Vagina (tissue), 2 donors: Measurements from ENCODE around the gene LRRC10. TPM values are rescaled to one million over a fixed set of nuclear protein-coding genes. Genes with fewer than 3 reads are reported as not detected.

Experiments
- DNase-seq, 2 donors: peaks; one replicate each; pipeline ENCODE4 v3.0.0-alpha.2; 2017; ENCODE audit errors: extremely low spot score in 2 of 2
- H3K27ac ChIP-seq: fragments of 200-600 bp; sonication (generic); one replicate; pipeline ENCODE4 v1.5.1; 2019
- H3K27me3 ChIP-seq: fragments of 200-600 bp; sonication (generic); one replicate; pipeline ENCODE4 v1.5.1; 2019
- H3K36me3 ChIP-seq, 2 donors: fragments of 200-600 bp; sonication (generic); one replicate each; pipeline ENCODE4 v1.5.1; 2017 to 2019
- H3K4me1 ChIP-seq: fragments of 200-600 bp; sonication (generic); one replicate; pipeline ENCODE4 v1.5.1; 2019
- H3K4me3 ChIP-seq, 2 donors: fragments of 200-600 bp; sonication (generic); 1 replicate in 1 of 2; 2 replicates in 1 of 2; pipeline ENCODE4 v1.5.1; 2016 to 2019
- H3K9me3 ChIP-seq: fragments of 200-600 bp; sonication (generic); one replicate; pipeline ENCODE4 v1.5.1; 2019
- CTCF ChIP-seq, 3 experiments: fragments of 450-650 bp in 2 of 3; fragments of 200-600 bp in 1 of 3; sonication (generic) in 1 of 3; IDR thresholded peaks; one replicate each; pipeline ENCODE4 v1.5.1; 2017 to 2019; ENCODE audit warnings: antibody characterized with exemption in 3 of 3, mild to moderate bottlenecking in 2 of 3, moderate library complexity in 2 of 3
- POLR2A ChIP-seq, 2 donors: fragments of 450-650 bp; IDR thresholded peaks; one replicate each; pipeline ENCODE4 v1.6.1; 2017; ENCODE audit warnings: antibody characterized with exemption in 2 of 2, mild to moderate bottlenecking in 2 of 2, moderate library complexity in 2 of 2
- POLR2AphosphoS5 ChIP-seq, 2 donors: sonication (generic); formaldehyde crosslinking; IDR thresholded peaks; one replicate each; pipeline ENCODE4 v1.9.0; 2017; ENCODE audit warnings: antibody characterized with exemption in 2 of 2, mild to moderate bottlenecking in 2 of 2, low read depth in 1 of 2; ENCODE audit not compliant: insufficient read depth in 1 of 2
- intact Hi-C: fragments of 100-400 bp; cut with DNase I; formaldehyde crosslinking; loops from one replicate; pipeline ENCODE4 v1.15.1; 2023
- total RNA-seq: library from RNA; depleted of rRNA; stranded (reverse); fragments of >200 nt; gene quantifications from one replicate; pipeline ENCODE4 v1.2.3, GENCODE V29; 2016

The LRRC10 gene
- total RNA-seq, 1 donor from 2014 or later = not detected

- no peak overlapping the region for H3K27ac ChIP-seq
- H3K27me3 ChIP-seq = no peaks in the 10 kb centered on the region
- H3K9me3 ChIP-seq = no peaks in the 10 kb centered on the region
- intact Hi-C loops = no loop called here
- no peak for DNase-seq
- TF ChIP-seq CTCF (IDR thresholded peaks at IDR 0.05) = no peak
- no peak for TF ChIP-seq POLR2AphosphoS5 (IDR thresholded peaks at IDR 0.05; ENCODE audit: insufficient read depth in 1 of 2, low read depth in 1 of 2)
- no peak for TF ChIP-seq POLR2A (IDR thresholded peaks at IDR 0.05)
- H3K4me1 ChIP-seq = no peaks in the 10 kb centered on the region
- no peaks in the 10 kb centered on the region for H3K36me3 ChIP-seq
- H3K4me3 ChIP-seq = no peak overlapping the region
Measured at GRCh38 chr12:69621551-69621950, 10.8 kb upstream of the LRRC10 start.

- Histone ChIP-seq H3K27ac (no peak overlapping the region), H3K4me1 (no peaks in the 10 kb centered on the region), H3K27me3 (no peaks in the 10 kb centered on the region), H3K36me3 (no peaks in the 10 kb centered on the region), H3K4me3 (no peak overlapping the region), H3K9me3 (no peaks in the 10 kb centered on the region)
- intact Hi-C loops = no loop called here
- no peak for DNase-seq
- TF ChIP-seq POLR2AphosphoS5 (IDR thresholded peaks at IDR 0.05; ENCODE audit: insufficient read depth in 1 of 2, low read depth in 1 of 2) = no peak
- TF ChIP-seq CTCF (IDR thresholded peaks at IDR 0.05) = no peak
- no peak for TF ChIP-seq POLR2A (IDR thresholded peaks at IDR 0.05)
Measured at GRCh38 chr12:69620921-69621320, 10.2 kb upstream of the LRRC10 start.

- H3K27ac ChIP-seq = no peak overlapping the region
- TF ChIP-seq CTCF (IDR thresholded peaks at IDR 0.05) = no peak
- TF ChIP-seq POLR2A (IDR thresholded peaks at IDR 0.05) = no peak
- no peak for TF ChIP-seq POLR2AphosphoS5 (IDR thresholded peaks at IDR 0.05; ENCODE audit: insufficient read depth in 1 of 2, low read depth in 1 of 2)
- H3K4me3 ChIP-seq = no peak overlapping the region
- no peaks in the 10 kb centered on the region for H3K9me3 ChIP-seq
- no peaks in the 10 kb centered on the region for H3K4me1 ChIP-seq
- no peak for DNase-seq
- no peaks in the 10 kb centered on the region for H3K27me3 ChIP-seq
- no peaks in the 10 kb centered on the region for H3K36me3 ChIP-seq
- intact Hi-C loops = no loop called here
Measured at GRCh38 chr12:69620077-69620476, 9.4 kb upstream of the LRRC10 start.

- Histone ChIP-seq H3K36me3 (no peaks in the 10 kb centered on the region), H3K4me3 (no peak overlapping the region), H3K9me3 (no peaks in the 10 kb centered on the region), H3K27ac (no peak overlapping the region), H3K27me3 (no peaks in the 10 kb centered on the region), H3K4me1 (no peaks in the 10 kb centered on the region)
- TF ChIP-seq POLR2AphosphoS5 (IDR thresholded peaks at IDR 0.05; ENCODE audit: insufficient read depth in 1 of 2, low read depth in 1 of 2) (no peak), POLR2A (IDR thresholded peaks at IDR 0.05) (no peak), CTCF (IDR thresholded peaks at IDR 0.05) (no peak)
- intact Hi-C loops = no loop called here
- DNase-seq = no peak
Measured at GRCh38 chr12:69619050-69619449, 8.3 kb upstream of the LRRC10 start.

GRCh38 chr12:69616025-69616424 lies 5.3 kb upstream of the LRRC10 start:
- Histone ChIP-seq H3K9me3 (no peaks in the 10 kb centered on the region), H3K27ac (no peak overlapping the region), H3K4me1 (no peaks in the 10 kb centered on the region), H3K36me3 (no peaks in the 10 kb centered on the region), H3K27me3 (no peaks in the 10 kb centered on the region), H3K4me3 (no peak overlapping the region)
- intact Hi-C loops = no loop called here
- no peak for DNase-seq
- TF ChIP-seq POLR2AphosphoS5 (IDR thresholded peaks at IDR 0.05; ENCODE audit: insufficient read depth in 1 of 2, low read depth in 1 of 2) = no peak
- TF ChIP-seq POLR2A (IDR thresholded peaks at IDR 0.05) = no peak
- no peak for TF ChIP-seq CTCF (IDR thresholded peaks at IDR 0.05)
